HCT116 (cell line): ENCODE measurements around the gene MITD1. TPM values are rescaled to one million over a fixed set of nuclear protein-coding genes. Genes with fewer than 3 reads are reported as not detected.

Source experiments
- ATAC-seq: fragments of 200-7000 bp; cut with Tn5 transposase; 2 replicates; pipeline ENCODE4 v1.9.1; 2020; ENCODE audit warnings: mild to moderate bottlenecking, moderate library complexity
- BruUV-seq: library from RNA; stranded (reverse); fragments of 400-500 nt; replicated peaks from 2 replicates; lab custom pipeline; 2021; lab: Mats Ljungman, UMichigan
- CTCF ChIA-PET: fragments of 300-600 bp; sonication (Branson Sonifier 250); formaldehyde crosslinking; loops from one replicate; lab custom pipeline; 2021; ENCODE audit warnings: antibody characterized with exemption; lab: Charles Lee
- POLR2A ChIA-PET: fragments of 300-600, 350-600 bp; sonication (Branson Sonifier 250); formaldehyde crosslinking; loops from one replicate; lab custom pipeline; 2021; ENCODE audit warnings: antibody characterized with exemption; lab: Charles Lee
- RAD21 ChIA-PET, 2 experiments: fragments of 300-600 bp; sonication (Branson Sonifier 250); formaldehyde crosslinking; loops; one replicate each; lab custom pipeline; 2023; ENCODE audit warnings: low total read pairs in 2 of 2; ENCODE audit not compliant: uncharacterized antibody in 2 of 2, unreplicated experiment in 2 of 2, low non-redundant PET in 1 of 2; lab: Charles Lee
- DNase-seq: peaks from one replicate; pipeline ENCODE4 v3.0.0-alpha.2; 2010; ENCODE audit warnings: low read depth, low spot score
- H2AFZ ChIP-seq: fragments of 200-600 bp; shearing (Covaris generic), sonication (generic); 2 replicates; pipeline ENCODE4 v1.6.1; 2017; ENCODE audit warnings: low read depth, mixed run types, mixed read lengths, antibody characterized with exemption, low read length; ENCODE audit not compliant: poor library complexity, severe bottlenecking
- H3K27ac ChIP-seq: 2 replicates; pipeline ENCODE4 v1.5.1; 2012; ENCODE audit warnings: low read depth, low read length
- H3K27me3 ChIP-seq: fragments of 200-600 bp; sonication (generic); 2 replicates; pipeline ENCODE4 v1.6.1; 2016; ENCODE audit warnings: mixed run types, low read length, mixed read lengths; ENCODE audit not compliant: insufficient read depth
- H3K36me3 ChIP-seq, 2 experiments: fragments of 200-500 bp in 1 of 2; fragments of 200-600 bp in 1 of 2; sonication (Bioruptor generic) in 1 of 2; sonication (generic) in 1 of 2; 2 replicates each; pipeline versions ENCODE4 v1.5.1 to v1.6.1; 2014 to 2016; ENCODE audit warnings: low read length in 2 of 2, inconsistent platforms in 1 of 2, mixed read lengths in 1 of 2, mixed run types in 1 of 2; ENCODE audit not compliant: insufficient read depth in 2 of 2, control insufficient read depth in 1 of 2
- H3K4me1 ChIP-seq, 2 experiments: fragments of 200-600 bp in 1 of 2; sonication (generic) in 1 of 2; 2 replicates each; pipeline versions ENCODE4 v1.5.1 to v1.6.1; 2012 to 2017; ENCODE audit warnings: low read length in 2 of 2, inconsistent platforms in 1 of 2, mild to moderate bottlenecking in 1 of 2, mixed read lengths in 1 of 2, mixed run types in 1 of 2, moderate library complexity in 1 of 2; ENCODE audit not compliant: insufficient read depth in 2 of 2, control insufficient read depth in 1 of 2
- H3K4me2 ChIP-seq: fragments of 200-600 bp; sonication (generic); 2 replicates; pipeline ENCODE4 v1.6.1; 2017; ENCODE audit warnings: mixed run types, low read length, mixed read lengths
- H3K4me3 ChIP-seq, 2 experiments: fragments of 200-600 bp in 1 of 2; sonication (generic) in 1 of 2; replicated peaks in 1 of 2; 2 replicates each; pipeline ENCODE4 v1.5.1; 2011 to 2016; ENCODE audit warnings: low read length in 2 of 2, control low read depth in 1 of 2, low read depth in 1 of 2, mild to moderate bottlenecking in 1 of 2, mixed read lengths in 1 of 2, mixed run types in 1 of 2
- H3K79me2 ChIP-seq: fragments of 200-600 bp; sonication (generic); 2 replicates; pipeline ENCODE4 v1.6.1; 2017; ENCODE audit warnings: mild to moderate bottlenecking, mixed run types, low read length, moderate library complexity, mixed read lengths; ENCODE audit not compliant: insufficient read depth
- H3K9ac ChIP-seq: fragments of 200-600 bp; sonication (generic); 2 replicates; pipeline ENCODE4 v1.6.1; 2016; ENCODE audit warnings: low read length, mixed read lengths
- H3K9me2 ChIP-seq: fragments of 200-600 bp; sonication (generic), shearing (Covaris generic); 2 replicates; pipeline ENCODE4 v1.6.1; 2017; ENCODE audit warnings: mixed run types, mild to moderate bottlenecking, moderate library complexity; ENCODE audit not compliant: insufficient read depth
- H3K9me3 ChIP-seq, 2 experiments: fragments of 200-500 bp in 1 of 2; fragments of 200-600 bp in 1 of 2; sonication (Bioruptor generic) in 1 of 2; sonication (generic) in 1 of 2; 2 replicates each; pipeline ENCODE4 v1.6.1; 2014 to 2017; ENCODE audit warnings: low read length in 2 of 2, mixed read lengths in 2 of 2, inconsistent platforms in 1 of 2, low read depth in 1 of 2, mild to moderate bottlenecking in 1 of 2, mixed run types in 1 of 2, moderate library complexity in 1 of 2; ENCODE audit not compliant: control insufficient read depth in 1 of 2, insufficient read depth in 1 of 2
- H4K20me1 ChIP-seq: fragments of 200-600 bp; sonication (generic), shearing (Covaris generic); 2 replicates; pipeline ENCODE4 v1.6.1; 2017; ENCODE audit warnings: mixed run types, mild to moderate bottlenecking, moderate library complexity; ENCODE audit not compliant: insufficient read depth
- ATF3 ChIP-seq: IDR thresholded peaks from 2 replicates; pipeline ENCODE4 v1.6.1; 2012
- CBX3 ChIP-seq: IDR thresholded peaks from 2 replicates; pipeline ENCODE4 v1.6.1; 2012; ENCODE audit warnings: low read depth
- CEBPB ChIP-seq: IDR thresholded peaks from 2 replicates; pipeline ENCODE4 v1.6.1; 2012; ENCODE audit warnings: low read depth
- EGR1 ChIP-seq: IDR thresholded peaks from 2 replicates; pipeline ENCODE4 v1.6.1; 2012; ENCODE audit warnings: low read depth
- EZH2 ChIP-seq: fragments of 200-600 bp; sonication (generic); IDR thresholded peaks from 2 replicates; pipeline ENCODE4 v1.6.1; 2017; ENCODE audit warnings: antibody characterized with exemption, mixed run types
- EZH2phosphoT487 ChIP-seq: fragments of 200-600 bp; IDR thresholded peaks from 2 replicates; pipeline ENCODE4 v1.6.1; 2018; ENCODE audit warnings: antibody characterized with exemption, borderline replicate concordance
- FOSL1 ChIP-seq: IDR thresholded peaks from 2 replicates; pipeline ENCODE4 v1.6.1; 2012; ENCODE audit warnings: low read depth
- POLR2A ChIP-seq: IDR thresholded peaks from 2 replicates; pipeline ENCODE4 v1.7.0; 2011; ENCODE audit warnings: borderline replicate concordance; ENCODE audit not compliant: insufficient read depth, insufficient read length; ENCODE audit errors: extremely low read depth
- POLR2AphosphoS5 ChIP-seq: IDR thresholded peaks from 2 replicates; pipeline ENCODE4 v1.6.1; 2011; ENCODE audit warnings: mild to moderate bottlenecking, low read depth, low read length, moderate library complexity
- RAD21 ChIP-seq: IDR thresholded peaks from 2 replicates; pipeline ENCODE4 v1.6.1; 2012; ENCODE audit warnings: low read depth, mild to moderate bottlenecking
- SIN3A ChIP-seq: IDR thresholded peaks from 2 replicates; pipeline ENCODE4 v1.6.1; 2012; ENCODE audit warnings: low read depth
- SP1 ChIP-seq: IDR thresholded peaks from 2 replicates; pipeline ENCODE4 v1.6.1; 2012; ENCODE audit warnings: low read depth
- SRF ChIP-seq: IDR thresholded peaks from 2 replicates; pipeline ENCODE4 v1.6.1; 2012; ENCODE audit warnings: low read depth
- TCF7L2 ChIP-seq: IDR thresholded peaks from 2 replicates; pipeline ENCODE4 v1.7.0; 2011; ENCODE audit warnings: borderline replicate concordance, inconsistent platforms; ENCODE audit not compliant: insufficient read depth, insufficient read length; ENCODE audit errors: extremely low read depth
- YY1 ChIP-seq: IDR thresholded peaks from 2 replicates; pipeline ENCODE4 v1.6.1; 2011; ENCODE audit warnings: low read length, low read depth, moderate library complexity, mild to moderate bottlenecking; ENCODE audit not compliant: insufficient replicate concordance; ENCODE audit errors: extremely low read depth
- ZFX ChIP-seq: fragments of 450-650 bp; IDR thresholded peaks from 2 replicates; pipeline ENCODE4 v1.6.1; 2017
- intact Hi-C: fragments of 100-400 bp; cut with micrococcal nuclease; formaldehyde crosslinking; loops from 2 replicates; pipeline ENCODE4 v1.10.0; 2022
- total RNA-seq: library from RNA; stranded (reverse); gene quantifications from one replicate; pipeline ENCODE4 v1.2.1, GENCODE V29; 2021; ENCODE audit not compliant: unreplicated experiment
- TF ChIP-seq, protein P1 (sequence below), 3 experiments: fragments of 200-600 bp in 1 of 3; sonication (generic) in 1 of 3; IDR thresholded peaks in 2 of 3; conservative IDR thresholded peaks in 1 of 3; 2 replicates each; pipeline ENCODE4 v1.5.1; 2012 to 2017; ENCODE audit warnings: low read depth in 2 of 3, low read length in 2 of 3, antibody characterized with exemption in 1 of 3, borderline replicate concordance in 1 of 3, control low read depth in 1 of 3, mild to moderate bottlenecking in 1 of 3, mixed read lengths in 1 of 3, mixed run types in 1 of 3, moderate library complexity in 1 of 3; ENCODE audit not compliant: insufficient read depth in 1 of 3
- TF ChIP-seq, protein P2 (sequence below): IDR thresholded peaks from 2 replicates; pipeline ENCODE4 v1.6.1; 2012

MITD1 gene
- total RNA-seq, 1 experiment from 2014 or later = 20.7 TPM

DNA sequence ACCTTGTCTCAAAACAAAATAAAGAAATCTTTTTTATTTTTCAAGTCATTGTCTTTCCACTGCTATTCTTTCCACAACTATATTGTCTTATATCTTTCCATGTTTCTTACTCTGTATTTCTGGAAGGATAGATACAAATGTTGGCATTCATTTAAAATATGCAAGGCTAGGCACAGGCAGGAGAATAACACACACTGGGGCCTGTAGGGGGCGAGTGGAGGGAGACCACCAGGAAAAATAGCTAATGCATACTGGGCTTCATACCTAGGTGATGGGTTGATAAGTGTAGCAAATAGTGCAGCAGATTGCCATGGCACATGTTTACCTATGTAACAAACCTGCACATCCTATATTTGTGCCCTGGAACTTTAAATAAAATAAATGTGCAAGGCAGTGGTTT is 9.7 kb upstream of the MITD1 start:
- H3K9me3 ChIP-seq = no peaks in the 10 kb centered on the region
- ATAC-seq = 0 out of 2 replicates have a peak, but pooled peaks have one; percentile 40
- peaks cover 21 to 26% of the 10 kb centered on the region in 2 experiments; a peak in 3 of 4 replicates for H3K36me3 ChIP-seq
- peaks cover 5% of the 10 kb centered on the region; the same call in 1 of the 2 replicates for H4K20me1 ChIP-seq
- H3K4me3 ChIP-seq = no peak overlapping the region
- POLR2A ChIA-PET = no interaction called here
- H3K9ac ChIP-seq = no peak overlapping the region
- RAD21 ChIA-PET = no interaction called here
- H3K4me2 ChIP-seq = no peak overlapping the region
- no peak for TF ChIP-seq ZFX
- TF ChIP-seq, protein P1, sequence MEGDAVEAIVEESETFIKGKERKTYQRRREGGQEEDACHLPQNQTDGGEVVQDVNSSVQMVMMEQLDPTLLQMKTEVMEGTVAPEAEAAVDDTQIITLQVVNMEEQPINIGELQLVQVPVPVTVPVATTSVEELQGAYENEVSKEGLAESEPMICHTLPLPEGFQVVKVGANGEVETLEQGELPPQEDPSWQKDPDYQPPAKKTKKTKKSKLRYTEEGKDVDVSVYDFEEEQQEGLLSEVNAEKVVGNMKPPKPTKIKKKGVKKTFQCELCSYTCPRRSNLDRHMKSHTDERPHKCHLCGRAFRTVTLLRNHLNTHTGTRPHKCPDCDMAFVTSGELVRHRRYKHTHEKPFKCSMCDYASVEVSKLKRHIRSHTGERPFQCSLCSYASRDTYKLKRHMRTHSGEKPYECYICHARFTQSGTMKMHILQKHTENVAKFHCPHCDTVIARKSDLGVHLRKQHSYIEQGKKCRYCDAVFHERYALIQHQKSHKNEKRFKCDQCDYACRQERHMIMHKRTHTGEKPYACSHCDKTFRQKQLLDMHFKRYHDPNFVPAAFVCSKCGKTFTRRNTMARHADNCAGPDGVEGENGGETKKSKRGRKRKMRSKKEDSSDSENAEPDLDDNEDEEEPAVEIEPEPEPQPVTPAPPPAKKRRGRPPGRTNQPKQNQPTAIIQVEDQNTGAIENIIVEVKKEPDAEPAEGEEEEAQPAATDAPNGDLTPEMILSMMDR (IDR thresholded peaks at IDR 0.05 in 2 of 3, conservative IDR thresholded peaks at IDR 0.05 in 1 of 3; ENCODE audit: borderline replicate concordance in 1 of 3, insufficient read depth in 1 of 3, low read depth in 2 of 3, low read length in 2 of 3) = peak in 2 of 3 experiments; percentile 28 to 48; a peak in 4 of 6 replicates
- no peaks in the 10 kb centered on the region for H3K27me3 ChIP-seq
- H3K4me1 ChIP-seq = no peaks in the 10 kb centered on the region
- intact Hi-C loops = no loop called here
- CTCF ChIA-PET = no interaction called here
- no peak for DNase-seq
- no peak overlapping the region for H2AFZ ChIP-seq
- peaks cover 54% of the 10 kb centered on the region for H3K79me2 ChIP-seq
- BruUV-seq = no TSS peak
- H3K27ac ChIP-seq = no peak overlapping the region
- no peaks in the 10 kb centered on the region for H3K9me2 ChIP-seq

DNA sequence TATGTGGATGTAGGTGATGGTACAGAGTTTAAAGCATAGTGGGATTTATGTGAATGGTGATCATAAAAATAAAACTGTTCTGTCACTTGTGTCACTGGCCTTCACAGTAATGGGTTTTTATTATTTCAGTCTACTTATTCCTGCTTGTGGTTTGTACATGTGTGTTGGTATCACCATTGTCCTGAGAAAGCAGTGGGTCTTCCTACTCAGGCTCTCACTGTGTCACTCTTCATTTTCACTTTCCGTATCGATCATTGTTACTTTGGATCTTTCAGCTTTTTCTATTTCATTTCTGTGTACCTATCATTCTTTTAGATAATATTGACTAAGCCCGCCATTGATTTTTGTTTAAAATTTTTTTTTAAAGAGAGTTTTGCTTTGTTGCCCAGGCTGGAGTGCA is 7.5 kb upstream of the MITD1 start:
- ChIA-PET RAD21 (no interaction called here), CTCF (no interaction called here), POLR2A (no interaction called here)
- peaks cover 15 to 19% of the 10 kb centered on the region in 2 experiments; a peak in 3 of 4 replicates for H3K36me3 ChIP-seq
- no peak for ATAC-seq
- no peak for DNase-seq
- H3K9ac ChIP-seq = no peak overlapping the region
- H4K20me1 ChIP-seq = peaks cover 5% of the 10 kb centered on the region; the same call in 1 of the 2 replicates
- no TSS peak for BruUV-seq
- no peaks in the 10 kb centered on the region for H3K9me3 ChIP-seq
- no peak overlapping the region for H3K27ac ChIP-seq
- intact Hi-C loops = no loop called here
- H3K4me3 ChIP-seq = no peak overlapping the region
- H2AFZ ChIP-seq = no peak overlapping the region
- peaks cover 76% of the 10 kb centered on the region for H3K79me2 ChIP-seq
- no peaks in the 10 kb centered on the region for H3K4me1 ChIP-seq
- no peak overlapping the region for H3K4me2 ChIP-seq
- H3K9me2 ChIP-seq = no peaks in the 10 kb centered on the region
- no peaks in the 10 kb centered on the region for H3K27me3 ChIP-seq
- TF ChIP-seq, protein P2, sequence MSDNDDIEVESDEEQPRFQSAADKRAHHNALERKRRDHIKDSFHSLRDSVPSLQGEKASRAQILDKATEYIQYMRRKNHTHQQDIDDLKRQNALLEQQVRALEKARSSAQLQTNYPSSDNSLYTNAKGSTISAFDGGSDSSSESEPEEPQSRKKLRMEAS = no peak
- TF ChIP-seq SP1 = no peak
- no peak for TF ChIP-seq TCF7L2
- no peak for TF ChIP-seq POLR2AphosphoS5
- no peak for TF ChIP-seq CBX3
- TF ChIP-seq FOSL1 = no peak
- TF ChIP-seq, protein P1 (IDR thresholded peaks at IDR 0.05 in 2 of 3, conservative IDR thresholded peaks at IDR 0.05 in 1 of 3; ENCODE audit: borderline replicate concordance in 1 of 3, insufficient read depth in 1 of 3, low read depth in 2 of 3, low read length in 2 of 3) = no peak
- no peak for TF ChIP-seq EZH2phosphoT487
- TF ChIP-seq SRF = no peak
- no peak for TF ChIP-seq SIN3A
- TF ChIP-seq ATF3 = no peak
- no peak for TF ChIP-seq EZH2
- TF ChIP-seq EGR1 = no peak
- TF ChIP-seq YY1 = no peak
- TF ChIP-seq RAD21 = no peak
- no peak for TF ChIP-seq POLR2A
- TF ChIP-seq CEBPB = no peak
